NCI-H1417 treated with DMSO at 0.1 percent for 48 hours (cell line): ENCODE results near the gene DEF6.
A peak's percentile ranks its signal among the peaks of the same experiment; 100 is the strongest.

Experiments
- DNase-seq: peaks from one replicate; lab custom pipeline; 2025; lab: John Stamatoyannopoulos, UW

Gene DEF6

GRCh38 chr6:35297601-35298481 is at the start of gene DEF6:
Gene DEF6 (plus strand): TSS chr6:35297818. CDS start chr6:35297857, 39 bp downstream.
- DNase-seq, result no peak

- no peak for DNase-seq
Measured at GRCh38 chr6:35248300-35248699, 49.3 kb upstream of the DEF6 start.

GRCh38 chr6:35248965-35249364 is 48.7 kb upstream of the DEF6 start:
- no peak for DNase-seq

DNA sequence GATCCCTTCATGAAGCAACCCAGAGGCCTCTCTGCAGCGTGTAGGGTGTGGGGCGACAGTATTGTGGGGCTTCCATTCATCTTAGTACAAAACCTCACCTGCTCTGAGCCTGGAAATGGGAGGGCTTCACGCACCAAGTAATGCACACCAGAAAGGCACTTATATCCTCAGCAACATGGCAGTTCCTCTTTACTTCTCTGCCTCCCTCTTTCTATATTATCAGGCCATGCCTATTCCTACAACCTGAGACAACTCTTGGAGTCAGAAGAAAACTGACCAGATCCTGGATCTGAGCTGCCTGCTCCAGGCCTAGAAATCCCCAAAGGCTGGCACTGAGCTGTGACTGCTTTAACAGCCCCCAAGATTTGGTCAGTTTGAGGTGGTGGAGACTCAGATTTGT is 45.7 kb upstream of the DEF6 start:
- DNase-seq, result no peak

- no peak for DNase-seq
Measured at GRCh38 chr6:35253249-35253648, 44.4 kb upstream of the DEF6 start.

DNA sequence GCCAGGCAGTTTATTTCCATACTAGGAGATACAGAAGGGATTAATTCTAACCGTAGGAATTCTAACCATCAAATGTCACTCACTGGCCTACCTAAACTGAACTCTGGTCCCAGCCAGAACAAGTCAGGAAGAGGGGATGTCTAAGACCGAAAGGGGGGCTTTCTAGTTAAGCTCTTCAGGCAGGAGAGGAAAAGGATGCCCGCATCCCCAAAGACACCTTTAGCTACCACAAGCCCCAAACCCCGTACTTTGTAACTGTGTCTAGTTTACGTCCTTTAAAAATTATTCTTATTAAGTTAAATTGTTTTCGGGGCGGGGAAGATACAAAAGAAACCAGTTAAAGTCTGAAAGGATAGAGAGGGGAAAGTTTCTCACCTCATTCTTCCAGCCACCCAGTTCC is 39.3 kb upstream of the DEF6 start:
- no peak for DNase-seq

GRCh38 chr6:35258858-35259193 is 38.8 kb upstream of the DEF6 start:
- DNase-seq, result no peak

GRCh38 chr6:35259194-35259947 is 38.2 kb upstream of the DEF6 start, which contains the start of gene ZNF76:
Gene ZNF76 (plus strand): TSS chr6:35259735. CDS start chr6:35281152, 21,417 bp downstream.
- peak; percentile 81 for DNase-seq

- DNase-seq, result no peak
Measured at GRCh38 chr6:35259948-35260590, 37.5 kb upstream of the DEF6 start.

DNA sequence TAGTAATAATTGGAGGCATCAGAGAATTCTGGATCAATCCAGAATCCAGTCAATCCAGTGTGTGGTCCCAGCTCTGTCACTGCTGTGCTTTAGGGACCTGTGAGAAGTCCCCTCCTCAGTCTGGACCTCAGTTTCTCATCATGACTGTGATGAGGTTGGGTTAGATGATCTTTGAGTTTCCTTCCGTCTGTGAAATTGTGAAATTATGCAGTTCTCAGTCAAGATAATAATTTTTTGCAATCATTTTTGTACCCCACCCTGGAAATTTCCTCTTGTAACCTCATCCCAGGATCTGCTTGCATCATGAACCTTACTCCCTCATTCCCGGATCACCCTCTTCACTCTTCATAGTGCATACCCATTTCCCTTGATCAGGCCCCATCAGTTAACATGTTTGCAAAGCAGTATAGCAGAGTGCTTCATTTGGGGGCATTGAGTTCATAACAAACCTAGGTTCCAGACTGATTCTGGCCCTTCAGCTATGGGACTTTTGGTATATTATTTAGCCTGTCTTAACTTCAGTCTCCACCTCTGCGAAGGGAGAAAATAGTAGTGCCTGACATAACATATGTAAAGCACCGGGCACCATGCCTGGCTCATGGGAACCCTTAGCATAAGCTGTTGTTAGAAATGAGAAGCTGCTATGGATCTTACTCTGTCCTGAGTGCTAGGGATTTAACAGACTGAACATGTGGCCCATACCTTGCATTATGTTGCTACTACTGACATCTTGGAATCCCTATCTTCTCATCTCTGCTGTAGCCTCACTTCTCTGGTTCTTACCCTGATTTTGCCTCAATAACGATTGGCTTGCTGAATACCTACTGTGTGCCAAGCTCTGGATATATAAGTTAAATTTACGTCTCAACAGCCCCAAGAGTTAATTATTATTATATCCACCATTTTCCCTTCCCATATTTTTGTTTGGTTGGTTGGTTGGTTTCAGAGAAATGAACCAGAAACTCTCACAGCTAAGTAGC is 36.7 kb upstream of the DEF6 start:
- no peak for DNase-seq

GRCh38 chr6:35262596-35262995 is 35.0 kb upstream of the DEF6 start:
- no peak for DNase-seq

DNA sequence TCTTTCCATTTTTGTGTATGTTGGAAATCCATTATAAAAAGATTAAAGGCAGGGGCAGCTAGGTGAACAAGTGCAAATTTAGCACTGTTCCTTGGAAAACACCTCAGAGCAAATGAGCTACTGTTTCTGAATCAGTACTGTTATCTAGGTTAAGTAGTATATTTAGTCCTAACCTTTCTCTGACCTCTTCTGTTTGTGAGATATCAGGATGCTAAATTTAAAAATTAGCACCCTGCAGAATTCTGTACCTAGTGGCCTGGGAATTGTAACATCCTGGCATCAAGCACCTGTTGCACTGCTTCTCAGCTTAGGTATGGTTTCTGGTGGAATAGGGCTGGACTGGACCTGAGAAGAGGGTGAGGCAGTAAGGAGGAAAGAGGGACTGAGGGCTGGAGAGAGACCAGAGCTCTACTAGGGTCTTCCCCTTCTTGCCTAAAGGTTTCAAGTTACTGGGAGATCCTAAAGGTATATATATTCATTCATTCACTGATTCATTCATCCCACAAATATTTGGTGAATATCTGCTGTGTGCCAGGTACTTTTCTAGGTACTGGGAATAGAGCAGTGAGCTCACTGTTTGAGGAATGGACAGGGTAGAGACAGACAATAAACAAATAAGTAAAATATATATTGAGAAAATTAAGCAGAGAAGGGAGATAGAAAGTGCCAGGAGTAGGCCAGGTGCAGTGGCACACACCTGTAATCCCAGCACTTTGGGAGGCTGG is 32.9 kb upstream of the DEF6 start:
- no peak for DNase-seq

DNA sequence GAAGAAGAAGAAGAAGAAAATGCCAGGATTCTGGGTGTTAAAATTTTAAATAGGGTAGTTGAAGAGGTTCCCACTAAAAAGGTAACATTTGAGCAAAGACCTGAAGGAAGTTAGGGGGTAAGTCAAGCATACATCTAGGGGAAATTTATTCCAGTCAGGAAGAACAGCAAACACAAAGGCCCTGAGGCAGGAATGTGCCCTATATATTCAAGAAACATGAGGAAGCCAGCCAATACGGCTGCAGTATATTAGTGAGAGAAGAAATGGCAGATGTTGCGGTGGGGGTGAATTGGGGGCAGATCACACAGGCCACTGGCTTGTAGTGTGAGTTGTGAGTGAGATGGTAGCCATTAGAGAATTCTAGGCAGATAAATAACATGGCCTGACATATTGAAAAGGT is 32.1 kb upstream of the DEF6 start:
- DNase-seq, result no peak

DNA sequence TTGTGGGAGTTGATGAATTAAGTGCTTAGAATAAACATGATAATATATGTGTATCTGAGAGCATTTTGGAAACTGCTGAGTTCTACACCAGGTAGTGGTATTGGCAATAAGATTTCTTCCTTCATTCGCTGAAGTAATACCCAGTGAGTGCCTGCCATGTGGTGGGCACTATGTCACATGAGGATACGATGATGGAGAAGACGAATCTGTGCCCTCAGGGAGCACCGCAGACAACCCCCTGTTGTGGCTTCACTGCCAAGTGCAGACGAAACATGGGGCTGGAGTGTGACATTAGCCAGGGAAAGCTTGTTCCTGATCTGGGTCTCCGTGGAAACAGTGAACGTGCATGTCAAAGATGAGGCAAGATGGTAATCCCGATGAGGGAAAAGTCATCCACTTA is 30.2 kb upstream of the DEF6 start:
- DNase-seq, result no peak

- no peak for DNase-seq
Measured at GRCh38 chr6:35267897-35268296, 29.7 kb upstream of the DEF6 start.

- DNase-seq, result no peak
Measured at GRCh38 chr6:35272005-35272404, 25.6 kb upstream of the DEF6 start.

- DNase-seq, result no peak
Measured at GRCh38 chr6:35273822-35274559, 23.6 kb upstream of the DEF6 start.

GRCh38 chr6:35275744-35276260 is 21.8 kb upstream of the DEF6 start:
- no peak for DNase-seq

- DNase-seq, result no peak
Measured at GRCh38 chr6:35278708-35279107, 18.9 kb upstream of the DEF6 start.

GRCh38 chr6:35280903-35281302 is 16.7 kb upstream of the DEF6 start:
- DNase-seq, result no peak
